ENCODE measurements around the gene AP3B1. TPM values are rescaled to one million over a fixed set of nuclear protein-coding genes. Genes with fewer than 3 reads are reported as not detected.
A peak's percentile ranks its signal among the peaks of the same experiment; 100 is the strongest.

Gene AP3B1
- total and polyA plus RNA-seq, 2 of the 8 experiments (the other 6 are each of a cell fraction or from before 2014, with no cell fraction given): 45.8 to 48.3 TPM

DNA sequence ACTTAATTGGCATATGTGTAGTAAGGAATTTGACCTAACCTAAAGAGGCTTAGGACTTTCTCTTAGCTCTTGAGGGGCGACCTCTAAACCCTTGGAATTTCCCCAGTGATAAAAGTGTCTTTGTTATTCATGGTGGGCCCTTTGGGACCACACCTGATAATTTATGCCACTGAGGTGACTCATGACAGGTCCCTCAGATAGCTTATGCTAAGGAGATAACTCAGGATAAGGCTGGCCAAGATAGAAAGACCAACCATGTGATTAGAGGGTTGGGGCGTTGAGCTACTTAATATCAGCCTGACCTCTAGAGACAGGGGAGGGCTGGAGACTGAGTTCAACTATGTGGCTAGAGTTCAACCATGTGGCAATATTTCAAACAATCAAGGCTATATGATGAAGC is 218.1 kb downstream of the AP3B1 start:
- no peak overlapping the region for H2BK15ac ChIP-seq (ENCODE audit: low read length)
- CTCF ChIA-PET (ENCODE audit: partially characterized antibody): interaction anchor here (0.8 to 2.0 kb wide), 7 partner anchors 11 to 85 kb away, joined by 3 to 7 read pairs (median 3); no protein-coding TSS in a partner anchor
- WGBS, 2 experiments (ENCODE audit: extremely low coverage in 1 of 2, insufficient coverage in 1 of 2, insufficient read length in 1 of 2, insufficient replicate concordance in 2 of 2, low coverage in 1 of 2, low lambda C conversion rate in 2 of 2, missing lambda C conversion rate in 1 of 2): 81% methylated on average over 2 of the region's 2 CpGs; no CpG with 5 or more reads in 1 of the 2 experiments
- no peak for TF ChIP-seq SUZ12 (IDR thresholded peaks at IDR 0.05; ENCODE audit: low read length)
- TF ChIP-seq SP1 (IDR thresholded peaks at IDR 0.05; ENCODE audit: low read depth, low read length): 0 out of 2 replicates have a peak, but pooled peaks have one; percentile 29
- no peak for TF ChIP-seq SIX5 (IDR thresholded peaks at IDR 0.05; ENCODE audit: low read depth, low read length)
- TF ChIP-seq ASH2L (IDR thresholded peaks at IDR 0.05; ENCODE audit: low read length): no peak
- TF ChIP-seq BCL11A (IDR thresholded peaks at IDR 0.05; ENCODE audit: low read depth in 2 of 2, low read length in 2 of 2): no peak
- TF ChIP-seq JUND (IDR thresholded peaks at IDR 0.05; ENCODE audit: low read length): peak; percentile 62
- no peak for TF ChIP-seq RBBP5 (IDR thresholded peaks at IDR 0.05; ENCODE audit: borderline replicate concordance, low read depth, low read length)
- no peak for TF ChIP-seq FOSL1 (IDR thresholded peaks at IDR 0.05; ENCODE audit: insufficient read depth, low read depth, low read length)
- no peak for TF ChIP-seq MAX (IDR thresholded peaks at IDR 0.05)
- no peak for TF ChIP-seq NANOG (IDR thresholded peaks at IDR 0.05; ENCODE audit: insufficient read depth, low read depth, low read length, poor library complexity, severe bottlenecking)
- TF ChIP-seq JUN (IDR thresholded peaks at IDR 0.05; ENCODE audit: low read depth, low read length): no peak
- no peak for TF ChIP-seq CBX8 (IDR thresholded peaks at IDR 0.05; ENCODE audit: borderline replicate concordance, low read depth, low read length)

More for the DNA sequence above, 218.1 kb downstream of the AP3B1 start:
- no peak overlapping the region for H2BK5ac ChIP-seq (ENCODE audit: low read depth, low read length)
- H3K4me1 ChIP-seq (replicated peaks in 1 of 4; ENCODE audit: control insufficient read depth in 3 of 4, insufficient read depth in 4 of 4, low read length in 3 of 4): peaks cover 0 to 4% (median 0%) of the 10 kb centered on the region in 4 experiments; a peak in 2 of 7 replicates
- no peak overlapping the region for H3K18ac ChIP-seq (ENCODE audit: extremely low read depth, low read length)
- H4K91ac ChIP-seq (replicated peaks; ENCODE audit: insufficient read length, low read length): no peak overlapping the region
- H3K4me2 ChIP-seq (ENCODE audit: insufficient read depth in 1 of 2, low read depth in 2 of 2, low read length in 2 of 2): no peak overlapping the region
- FAIRE-seq (peak; percentile 69), DNase-seq (ENCODE audit: low read depth in 1 of 2, low spot score in 2 of 2) (no peak)
- H3K14ac ChIP-seq (ENCODE audit: insufficient read length): no peak overlapping the region
- H2BK20ac ChIP-seq (ENCODE audit: low read length): no peak overlapping the region
- POLR2A ChIA-PET (ENCODE audit: partially characterized antibody): interaction anchor here (0.9 to 1.2 kb wide), 2 partner anchors 10 to 11 kb away, joined by 3 read pairs; no protein-coding TSS in a partner anchor
- no peak overlapping the region for H3K56ac ChIP-seq (replicated peaks; ENCODE audit: insufficient read length, low read depth, low read length)
- H3K27me3 ChIP-seq (replicated peaks in 1 of 4; ENCODE audit: control insufficient read depth in 3 of 4, extremely low read depth in 1 of 4, insufficient read depth in 3 of 4, low read length in 3 of 4): no peaks in the 10 kb centered on the region
- H3K79me1 ChIP-seq (ENCODE audit: low read depth, low read length): no peaks in the 10 kb centered on the region
- no peaks in the 10 kb centered on the region for H3K36me3 ChIP-seq (ENCODE audit: control insufficient read depth in 2 of 4, insufficient read depth in 4 of 4, low read length in 3 of 4)
- H3K27ac ChIP-seq (ENCODE audit: low read depth, low read length): 0 out of 2 replicates have a peak overlapping the region, but pooled peaks have one; percentile 8
- no peak overlapping the region for H3K4me3 ChIP-seq (ENCODE audit: extremely low read depth in 1 of 4, insufficient read depth in 2 of 4, low read depth in 3 of 4, low read length in 4 of 4)
- H2AK5ac ChIP-seq (ENCODE audit: low read depth, low read length): no peak overlapping the region
- H3K9ac ChIP-seq (replicated peaks in 1 of 4; ENCODE audit: extremely low read depth in 1 of 4, low read depth in 3 of 4, low read length in 3 of 4): no peak overlapping the region
- H3K9me3 ChIP-seq (ENCODE audit: insufficient read depth in 2 of 2, low read depth in 1 of 2, low read length in 1 of 2): peaks cover 0 to 3% of the 10 kb centered on the region in 2 experiments; a peak in 2 of 4 replicates
- no peaks in the 10 kb centered on the region for H3K79me2 ChIP-seq (ENCODE audit: control insufficient read depth in 1 of 2, insufficient read depth in 2 of 2, low read length in 2 of 2)
- H4K20me1 ChIP-seq (replicated peaks in 1 of 2; ENCODE audit: control insufficient read depth in 1 of 2, insufficient read depth in 2 of 2, low read length in 2 of 2): no peaks in the 10 kb centered on the region
- H3K23me2 ChIP-seq (ENCODE audit: low read depth, low read length): no peaks in the 10 kb centered on the region
- no peak overlapping the region for H3K4ac ChIP-seq (replicated peaks; ENCODE audit: insufficient read length, low read depth, low read length)
- no peak overlapping the region for H2BK12ac ChIP-seq (ENCODE audit: low read depth, low read length)
- no peak overlapping the region for H4K5ac ChIP-seq (ENCODE audit: insufficient read length, low read depth, low read length)
- H3K23ac ChIP-seq (ENCODE audit: insufficient read length): no peak overlapping the region
- H2AFZ ChIP-seq (ENCODE audit: low read length): no peak overlapping the region
- no peak overlapping the region for H4K8ac ChIP-seq (ENCODE audit: extremely low read depth, insufficient read depth, low read length)
- H2BK120ac ChIP-seq (replicated peaks; ENCODE audit: low read depth, low read length): no peak overlapping the region

All from H1 (cell line).